ENCODE measurements around the gene NOL9. TPM values are rescaled to one million over a fixed set of nuclear protein-coding genes. Genes with fewer than 3 reads are reported as not detected.
A peak's percentile ranks its signal among the peaks of the same experiment; 100 is the strongest.

The NOL9 gene
- total and polyA plus RNA-seq, 2 of the 13 experiments (the other 11 are each of a cell fraction or from before 2014, with no cell fraction given): 18.0 to 24.7 TPM

DNA sequence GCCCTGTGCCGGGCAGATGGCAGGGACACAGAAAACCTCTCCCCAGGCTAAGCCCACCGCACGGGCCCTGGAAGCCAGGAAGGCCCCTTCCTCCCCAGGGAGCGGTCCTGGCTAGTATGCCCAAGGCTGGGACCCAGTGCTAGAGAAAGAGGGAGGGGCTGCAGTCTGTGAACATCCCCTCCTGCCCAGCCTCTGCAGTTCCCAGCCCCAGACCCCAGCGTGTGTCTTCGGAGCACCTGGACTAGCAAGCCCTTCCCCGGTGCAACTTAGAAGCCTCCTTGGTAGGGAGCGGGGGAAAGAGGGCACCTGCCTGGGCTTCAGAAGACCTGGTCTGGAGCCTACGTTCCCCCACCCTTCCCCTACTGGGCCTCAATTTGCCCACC lies 64.9 kb downstream of the NOL9 start (continued):
- TF ChIP-seq, protein P1, sequence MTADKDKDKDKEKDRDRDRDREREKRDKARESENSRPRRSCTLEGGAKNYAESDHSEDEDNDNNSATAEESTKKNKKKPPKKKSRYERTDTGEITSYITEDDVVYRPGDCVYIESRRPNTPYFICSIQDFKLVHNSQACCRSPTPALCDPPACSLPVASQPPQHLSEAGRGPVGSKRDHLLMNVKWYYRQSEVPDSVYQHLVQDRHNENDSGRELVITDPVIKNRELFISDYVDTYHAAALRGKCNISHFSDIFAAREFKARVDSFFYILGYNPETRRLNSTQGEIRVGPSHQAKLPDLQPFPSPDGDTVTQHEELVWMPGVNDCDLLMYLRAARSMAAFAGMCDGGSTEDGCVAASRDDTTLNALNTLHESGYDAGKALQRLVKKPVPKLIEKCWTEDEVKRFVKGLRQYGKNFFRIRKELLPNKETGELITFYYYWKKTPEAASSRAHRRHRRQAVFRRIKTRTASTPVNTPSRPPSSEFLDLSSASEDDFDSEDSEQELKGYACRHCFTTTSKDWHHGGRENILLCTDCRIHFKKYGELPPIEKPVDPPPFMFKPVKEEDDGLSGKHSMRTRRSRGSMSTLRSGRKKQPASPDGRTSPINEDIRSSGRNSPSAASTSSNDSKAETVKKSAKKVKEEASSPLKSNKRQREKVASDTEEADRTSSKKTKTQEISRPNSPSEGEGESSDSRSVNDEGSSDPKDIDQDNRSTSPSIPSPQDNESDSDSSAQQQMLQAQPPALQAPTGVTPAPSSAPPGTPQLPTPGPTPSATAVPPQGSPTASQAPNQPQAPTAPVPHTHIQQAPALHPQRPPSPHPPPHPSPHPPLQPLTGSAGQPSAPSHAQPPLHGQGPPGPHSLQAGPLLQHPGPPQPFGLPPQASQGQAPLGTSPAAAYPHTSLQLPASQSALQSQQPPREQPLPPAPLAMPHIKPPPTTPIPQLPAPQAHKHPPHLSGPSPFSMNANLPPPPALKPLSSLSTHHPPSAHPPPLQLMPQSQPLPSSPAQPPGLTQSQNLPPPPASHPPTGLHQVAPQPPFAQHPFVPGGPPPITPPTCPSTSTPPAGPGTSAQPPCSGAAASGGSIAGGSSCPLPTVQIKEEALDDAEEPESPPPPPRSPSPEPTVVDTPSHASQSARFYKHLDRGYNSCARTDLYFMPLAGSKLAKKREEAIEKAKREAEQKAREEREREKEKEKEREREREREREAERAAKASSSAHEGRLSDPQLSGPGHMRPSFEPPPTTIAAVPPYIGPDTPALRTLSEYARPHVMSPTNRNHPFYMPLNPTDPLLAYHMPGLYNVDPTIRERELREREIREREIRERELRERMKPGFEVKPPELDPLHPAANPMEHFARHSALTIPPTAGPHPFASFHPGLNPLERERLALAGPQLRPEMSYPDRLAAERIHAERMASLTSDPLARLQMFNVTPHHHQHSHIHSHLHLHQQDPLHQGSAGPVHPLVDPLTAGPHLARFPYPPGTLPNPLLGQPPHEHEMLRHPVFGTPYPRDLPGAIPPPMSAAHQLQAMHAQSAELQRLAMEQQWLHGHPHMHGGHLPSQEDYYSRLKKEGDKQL (CRISPR knock-in tag; IDR thresholded peaks at IDR 0.05; ENCODE audit: low read depth): no peak
- TF ChIP-seq, protein P2, sequence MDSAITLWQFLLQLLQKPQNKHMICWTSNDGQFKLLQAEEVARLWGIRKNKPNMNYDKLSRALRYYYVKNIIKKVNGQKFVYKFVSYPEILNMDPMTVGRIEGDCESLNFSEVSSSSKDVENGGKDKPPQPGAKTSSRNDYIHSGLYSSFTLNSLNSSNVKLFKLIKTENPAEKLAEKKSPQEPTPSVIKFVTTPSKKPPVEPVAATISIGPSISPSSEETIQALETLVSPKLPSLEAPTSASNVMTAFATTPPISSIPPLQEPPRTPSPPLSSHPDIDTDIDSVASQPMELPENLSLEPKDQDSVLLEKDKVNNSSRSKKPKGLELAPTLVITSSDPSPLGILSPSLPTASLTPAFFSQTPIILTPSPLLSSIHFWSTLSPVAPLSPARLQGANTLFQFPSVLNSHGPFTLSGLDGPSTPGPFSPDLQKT (CRISPR knock-in tag; IDR thresholded peaks at IDR 0.05; ENCODE audit: borderline replicate concordance): no peak
- no peak for TF ChIP-seq YEATS4 (CRISPR knock-in tag; IDR thresholded peaks at IDR 0.05; ENCODE audit: borderline replicate concordance)

DNA sequence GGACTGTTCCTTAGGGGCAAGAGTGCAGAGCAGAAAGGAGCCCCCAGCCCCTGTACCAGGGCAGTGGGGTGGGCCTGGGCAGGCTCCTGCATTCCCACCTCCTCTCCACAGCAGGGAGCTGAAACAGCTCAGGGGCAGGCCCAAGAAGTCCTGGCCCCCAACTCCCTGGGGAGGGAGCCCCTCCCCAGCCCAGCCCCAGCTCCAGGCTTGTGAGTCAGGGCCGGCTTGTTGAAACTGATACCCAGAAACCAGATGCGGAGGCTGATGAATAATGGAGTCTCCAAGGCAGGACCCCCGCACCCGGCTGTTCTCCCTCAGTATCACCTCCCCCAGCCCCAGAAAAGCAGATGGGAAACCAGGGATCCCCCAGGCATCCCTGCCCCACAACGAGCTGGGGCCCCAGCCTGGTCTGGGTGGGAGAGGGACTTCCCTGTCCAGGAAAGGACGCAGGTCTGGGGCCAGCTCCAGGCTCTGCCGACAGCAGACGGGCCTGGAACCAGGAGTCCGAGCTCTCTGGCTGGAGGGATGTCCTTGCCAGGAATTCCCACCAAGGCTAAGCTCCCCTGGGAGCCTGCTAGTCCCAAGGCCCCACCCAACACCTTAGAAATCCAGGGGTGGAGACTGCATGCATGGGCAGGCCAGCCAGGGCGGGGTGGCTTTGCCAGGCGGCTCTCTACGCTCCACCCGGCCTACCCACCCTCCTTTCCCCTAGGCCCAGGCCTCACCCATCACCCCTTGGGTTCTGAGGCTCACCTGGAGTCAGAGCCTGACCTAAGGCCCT lies 65.5 kb downstream of the NOL9 start:
- Histone ChIP-seq H3K9me3 (ENCODE audit: low read length) (no peaks in the 10 kb centered on the region), H3K27me3 (ENCODE audit: control insufficient read depth in 1 of 2, insufficient read depth in 2 of 2, low read length in 2 of 2) (peaks cover 0 to 3% of the 10 kb centered on the region in 2 experiments; a peak in 1 of 5 replicates), H3K9ac (ENCODE audit: insufficient read depth, low read depth, low read length) (no peak overlapping the region), H3K4me2 (ENCODE audit: low read depth, low read length) (peak overlapping the region; percentile 97), H3K79me2 (ENCODE audit: insufficient read depth, low read length) (no peaks in the 10 kb centered on the region), H2AFZ (ENCODE audit: low read length) (no peak overlapping the region), H3K27ac (ENCODE audit: extremely low read length, insufficient read depth, low read length) (no peak overlapping the region), H3K4me1 (ENCODE audit: insufficient read depth, low read length) (peaks cover 52% of the 10 kb centered on the region), H3K36me3 (replicated peaks in 1 of 2; ENCODE audit: control insufficient read depth in 1 of 2, insufficient read depth in 2 of 2, low read length in 2 of 2) (no peaks in the 10 kb centered on the region), H4K20me1 (ENCODE audit: insufficient read depth, low read length) (no peaks in the 10 kb centered on the region), H3K4me3 (replicated peaks in 1 of 3; ENCODE audit: insufficient read depth in 1 of 3, low read depth in 2 of 3, low read length in 3 of 3) (peak overlapping the region in 1 of 3 experiments; percentile 99; a peak in 1 of 6 replicates)
- no peak for ATAC-seq
- TF ChIP-seq ZBTB38 (CRISPR knock-in tag; IDR thresholded peaks at IDR 0.05): peak; percentile 53; the same call in 1 of the 2 replicates
- TF ChIP-seq, protein P3, sequence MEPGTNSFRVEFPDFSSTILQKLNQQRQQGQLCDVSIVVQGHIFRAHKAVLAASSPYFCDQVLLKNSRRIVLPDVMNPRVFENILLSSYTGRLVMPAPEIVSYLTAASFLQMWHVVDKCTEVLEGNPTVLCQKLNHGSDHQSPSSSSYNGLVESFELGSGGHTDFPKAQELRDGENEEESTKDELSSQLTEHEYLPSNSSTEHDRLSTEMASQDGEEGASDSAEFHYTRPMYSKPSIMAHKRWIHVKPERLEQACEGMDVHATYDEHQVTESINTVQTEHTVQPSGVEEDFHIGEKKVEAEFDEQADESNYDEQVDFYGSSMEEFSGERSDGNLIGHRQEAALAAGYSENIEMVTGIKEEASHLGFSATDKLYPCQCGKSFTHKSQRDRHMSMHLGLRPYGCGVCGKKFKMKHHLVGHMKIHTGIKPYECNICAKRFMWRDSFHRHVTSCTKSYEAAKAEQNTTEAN (CRISPR knock-in tag; conservative IDR thresholded peaks at IDR 0.05): no peak
- ChIA-PET POLR2A (interaction anchor here (2.7 to 2.9 kb wide), 2 partner anchors 11 to 24 kb away, joined by 8 to 13 read pairs; no protein-coding TSS in a partner anchor), CTCF (ENCODE audit: low intra/inter-chr PET ratio, low total read pairs) (interaction anchor here (1.2 kb wide), 1 partner anchor 35 kb away, joined by 5 read pairs; no protein-coding TSS in a partner anchor)
- no peak for FAIRE-seq
- no TSS peak for BruUV-seq (replicated peaks)
- intact Hi-C loops (cut with micrococcal nuclease; ENCODE audit: unreplicated experiment) (loop anchor here (5.0 kb wide), 1 partner anchor 159 kb away; no protein-coding TSS in a partner anchor), in situ Hi-C loops (cut with HindIII; ENCODE audit: extremely low pct_ligation_motif_present, low pct_unique_long_range_greater_than_20kb) (loop anchor here (25.0 kb wide), 1 partner anchor 724 kb away; no protein-coding TSS in a partner anchor)
- no peak for DNase-seq (ENCODE audit: low spot score)
- WGBS (ENCODE audit: low lambda C conversion rate): 87% methylated on average over 4 of the region's 13 CpGs
